HAP-1 (cell line): Measurements from ENCODE around the gene DLG2.
A peak's percentile ranks its signal among the peaks of the same experiment; 100 is the strongest.

Experiments
- DNase-seq, 2 experiments: peaks; one replicate each; pipeline ENCODE4 v3.0.0-alpha.2; 2016 to 2020; ENCODE audit warnings: low spot score in 2 of 2
- H3K27me3 ChIP-seq: fragments of 250-450 bp; sonication (Bioruptor Pico); 2 replicates; pipeline ENCODE4 v1.5.1; 2020; ENCODE audit warnings: low read depth, mild to moderate bottlenecking, moderate library complexity
- H3K36me3 ChIP-seq: fragments of 250-450 bp; sonication (Bioruptor Pico); replicated peaks from 2 replicates; pipeline ENCODE4 v1.5.1; 2020; ENCODE audit warnings: mild to moderate bottlenecking
- H3K4me1 ChIP-seq: fragments of 250-450 bp; sonication (Bioruptor Pico); 2 replicates; pipeline ENCODE4 v1.5.1; 2020; ENCODE audit warnings: mild to moderate bottlenecking
- H3K4me3 ChIP-seq: fragments of 250-450 bp; sonication (Bioruptor Pico); 2 replicates; pipeline ENCODE4 v1.5.1; 2020; ENCODE audit warnings: mild to moderate bottlenecking, moderate library complexity
- H3K9me3 ChIP-seq: fragments of 250-450 bp; sonication (Bioruptor Pico); 2 replicates; pipeline ENCODE4 v1.5.1; 2020; ENCODE audit warnings: mild to moderate bottlenecking, moderate library complexity
- in situ Hi-C: fragments of 300-500 bp; cut with MboI; formaldehyde crosslinking; loops from 3 replicates; pipeline ENCODE4 v1.14.3; 2020; ENCODE audit warnings: low sequenced_read_pairs, inconsistent platforms, mixed read lengths

DLG2 gene

GRCh38 chr11:85575388-85575787, 51.8 kb downstream of the DLG2 start:
- in situ Hi-C loops = loop anchor here (25.0 kb wide), 2 partner anchors 788 to 1038 kb away; no protein-coding TSS in a partner anchor
- no peaks in the 10 kb centered on the region for H3K27me3 ChIP-seq
- no peak overlapping the region for H3K4me3 ChIP-seq
- DNase-seq = no peak
- no peaks in the 10 kb centered on the region; the same call in 1 of the 2 replicates for H3K9me3 ChIP-seq
- H3K4me1 ChIP-seq = no peaks in the 10 kb centered on the region
- H3K36me3 ChIP-seq = no peaks in the 10 kb centered on the region

DNA sequence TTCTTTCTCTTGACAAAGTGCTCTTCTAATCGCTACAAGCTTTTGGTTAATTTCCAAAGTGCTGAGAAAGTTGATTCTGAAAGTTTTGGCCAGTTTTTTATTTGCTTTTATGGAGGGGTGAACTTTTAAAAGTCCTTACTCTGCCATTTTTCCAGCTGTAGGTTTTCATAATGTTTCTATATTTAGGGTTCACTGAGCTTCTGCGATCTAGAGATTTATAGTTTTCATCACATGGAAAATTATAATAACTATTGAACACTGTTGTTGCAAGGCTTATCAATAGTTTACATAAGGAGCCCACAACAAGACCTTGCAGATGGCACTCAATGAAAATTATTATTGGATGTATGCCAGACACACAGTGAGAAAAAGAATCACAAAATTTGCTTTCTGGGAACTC, 55.1 kb downstream of the DLG2 start:
- H3K4me3 ChIP-seq = no peak overlapping the region
- no peak for DNase-seq
- no peaks in the 10 kb centered on the region for H3K36me3 ChIP-seq
- in situ Hi-C loops = no loop called here
- H3K9me3 ChIP-seq = no peaks in the 10 kb centered on the region
- no peaks in the 10 kb centered on the region for H3K4me1 ChIP-seq
- H3K27me3 ChIP-seq = no peaks in the 10 kb centered on the region

- no peak for DNase-seq
- Histone ChIP-seq H3K36me3 (no peaks in the 10 kb centered on the region), H3K4me1 (0 out of 2 replicates have a peak, but pooled peaks cover 2% of the 10 kb centered on the region), H3K4me3 (no peak overlapping the region), H3K27me3 (no peaks in the 10 kb centered on the region), H3K9me3 (no peaks in the 10 kb centered on the region)
- in situ Hi-C loops = no loop called here
These were observed 57.6 kb downstream of the DLG2 start for GRCh38 chr11:85569525-85569924.

DNA sequence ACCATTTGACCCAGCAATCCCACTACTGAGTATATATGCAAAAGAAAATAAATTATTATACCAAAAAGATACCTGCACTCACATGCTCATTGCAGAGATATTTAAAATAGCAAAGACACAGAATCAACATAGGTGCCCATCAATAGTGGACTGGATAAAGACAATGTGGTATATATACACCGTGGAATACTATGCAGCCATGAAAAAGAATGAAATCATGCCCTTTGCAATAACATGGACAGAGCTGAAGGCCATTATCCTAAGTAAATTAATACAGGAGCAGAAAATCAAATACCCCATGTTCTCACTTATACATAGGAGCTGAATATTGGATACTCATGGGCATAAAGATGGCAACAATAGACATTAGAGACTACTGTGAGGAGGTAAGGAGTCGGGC, 68.7 kb downstream of the DLG2 start:
- no peak for DNase-seq
- in situ Hi-C loops = no loop called here
- Histone ChIP-seq H3K27me3 (no peaks in the 10 kb centered on the region), H3K4me1 (peaks cover 11% of the 10 kb centered on the region), H3K4me3 (no peak overlapping the region), H3K36me3 (no peaks in the 10 kb centered on the region), H3K9me3 (no peaks in the 10 kb centered on the region)

GRCh38 chr11:85551881-85552280, 75.3 kb downstream of the DLG2 start:
- Histone ChIP-seq H3K4me1 (peaks cover 11% of the 10 kb centered on the region), H3K9me3 (0 out of 2 replicates have a peak, but pooled peaks cover 2% of the 10 kb centered on the region), H3K4me3 (no peak overlapping the region), H3K36me3 (no peaks in the 10 kb centered on the region), H3K27me3 (no peaks in the 10 kb centered on the region)
- in situ Hi-C loops = no loop called here
- DNase-seq = no peak

DNA sequence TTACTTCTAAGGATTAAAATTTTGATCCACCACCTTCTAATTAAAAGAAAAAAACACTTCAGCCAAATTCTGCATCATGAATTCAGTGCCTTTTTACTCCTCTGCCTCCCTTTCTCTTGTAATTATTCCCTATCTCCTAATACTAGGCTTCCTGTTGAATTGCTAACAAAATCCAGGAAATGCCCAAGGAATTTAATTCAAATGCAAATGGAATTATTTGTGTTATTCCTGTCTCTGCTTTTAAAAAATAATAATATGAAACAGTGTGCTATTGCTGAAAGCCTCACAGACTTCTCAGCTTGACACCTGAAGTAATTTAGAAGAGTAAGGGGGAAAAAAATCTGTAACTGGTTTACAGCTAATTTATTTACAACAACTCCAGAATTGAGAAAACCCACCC, 85.5 kb downstream of the DLG2 start:
- in situ Hi-C loops = no loop called here
- Histone ChIP-seq H3K4me1 (peaks cover 33% of the 10 kb centered on the region), H3K36me3 (no peaks in the 10 kb centered on the region), H3K4me3 (no peak overlapping the region), H3K27me3 (no peaks in the 10 kb centered on the region), H3K9me3 (no peaks in the 10 kb centered on the region)
- peak in 1 of 2 experiments; percentile 45 for DNase-seq

- H3K36me3 ChIP-seq = no peaks in the 10 kb centered on the region
- no peaks in the 10 kb centered on the region for H3K9me3 ChIP-seq
- no peaks in the 10 kb centered on the region for H3K27me3 ChIP-seq
- in situ Hi-C loops = no loop called here
- peaks cover 33% of the 10 kb centered on the region for H3K4me1 ChIP-seq
- H3K4me3 ChIP-seq = no peak overlapping the region
- peak; percentile 72 to 76 for DNase-seq
These were observed 86.4 kb downstream of the DLG2 start for GRCh38 chr11:85540635-85541205.

DNA sequence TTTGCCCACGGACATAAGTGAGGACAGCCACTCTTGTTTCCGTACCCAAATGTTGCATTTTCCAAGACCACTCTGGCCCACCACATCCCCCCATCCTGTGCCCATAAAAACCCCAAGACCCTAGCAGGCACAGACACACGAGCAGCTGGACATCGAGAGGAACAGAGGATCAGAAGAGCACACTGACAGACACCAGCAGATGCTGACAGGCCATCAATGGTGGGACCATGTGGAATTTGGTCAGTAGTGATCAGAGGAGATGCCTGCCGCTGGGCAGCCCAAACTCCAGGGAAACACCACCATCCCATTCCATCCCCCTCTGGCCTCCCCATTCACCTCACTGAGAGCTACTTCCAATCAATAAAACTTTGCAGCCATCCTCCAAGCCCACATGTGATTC, 87.0 kb downstream of the DLG2 start:
- no peaks in the 10 kb centered on the region for H3K27me3 ChIP-seq
- no peak overlapping the region for H3K4me3 ChIP-seq
- peaks cover 33% of the 10 kb centered on the region for H3K4me1 ChIP-seq
- no peaks in the 10 kb centered on the region for H3K9me3 ChIP-seq
- DNase-seq = no peak
- H3K36me3 ChIP-seq = no peaks in the 10 kb centered on the region
- in situ Hi-C loops = no loop called here

- peaks cover 33% of the 10 kb centered on the region for H3K4me1 ChIP-seq
- no peaks in the 10 kb centered on the region for H3K9me3 ChIP-seq
- H3K36me3 ChIP-seq = no peaks in the 10 kb centered on the region
- no peak for DNase-seq
- H3K4me3 ChIP-seq = no peak overlapping the region
- in situ Hi-C loops = no loop called here
- no peaks in the 10 kb centered on the region for H3K27me3 ChIP-seq
These were observed 87.4 kb downstream of the DLG2 start for GRCh38 chr11:85539740-85540139.

- H3K27me3 ChIP-seq = no peaks in the 10 kb centered on the region
- H3K36me3 ChIP-seq = no peaks in the 10 kb centered on the region
- peaks cover 33% of the 10 kb centered on the region for H3K4me1 ChIP-seq
- in situ Hi-C loops = no loop called here
- no peak overlapping the region for H3K4me3 ChIP-seq
- DNase-seq = no peak
- H3K9me3 ChIP-seq = no peaks in the 10 kb centered on the region
These were observed 88.0 kb downstream of the DLG2 start for GRCh38 chr11:85539029-85539689.

GRCh38 chr11:85536438-85536837, 90.7 kb downstream of the DLG2 start:
- in situ Hi-C loops = no loop called here
- Histone ChIP-seq H3K4me3 (no peak overlapping the region), H3K27me3 (no peaks in the 10 kb centered on the region), H3K36me3 (no peaks in the 10 kb centered on the region), H3K9me3 (no peaks in the 10 kb centered on the region), H3K4me1 (peaks cover 24% of the 10 kb centered on the region)
- DNase-seq = no peak

GRCh38 chr11:85534806-85535205, 92.3 kb downstream of the DLG2 start:
- Histone ChIP-seq H3K4me1 (peaks cover 8% of the 10 kb centered on the region), H3K36me3 (no peaks in the 10 kb centered on the region), H3K9me3 (no peaks in the 10 kb centered on the region), H3K4me3 (no peak overlapping the region), H3K27me3 (no peaks in the 10 kb centered on the region)
- in situ Hi-C loops = no loop called here
- no peak for DNase-seq

- peaks cover 11% of the 10 kb centered on the region for H3K4me1 ChIP-seq
- DNase-seq = no peak
- H3K36me3 ChIP-seq = no peaks in the 10 kb centered on the region
- no peak overlapping the region for H3K4me3 ChIP-seq
- H3K27me3 ChIP-seq = no peaks in the 10 kb centered on the region
- in situ Hi-C loops = no loop called here
- H3K9me3 ChIP-seq = no peaks in the 10 kb centered on the region; the same call in none of the 2 replicates
These were observed 95.8 kb downstream of the DLG2 start for GRCh38 chr11:85531191-85531897.

GRCh38 chr11:85530634-85531033, 96.5 kb downstream of the DLG2 start:
- no peak overlapping the region for H3K4me3 ChIP-seq
- no peak for DNase-seq
- in situ Hi-C loops = no loop called here

More at GRCh38 chr11:85530634-85531033, 96.5 kb downstream of the DLG2 start:
- Histone ChIP-seq H3K27me3 (no peaks in the 10 kb centered on the region), H3K4me1 (peaks cover 18% of the 10 kb centered on the region), H3K9me3 (no peaks in the 10 kb centered on the region; the same call in none of the 2 replicates), H3K36me3 (no peaks in the 10 kb centered on the region)
